CD8-positive, alpha-beta memory T cell (primary cell): ENCODE measurements around the gene TCF7L2. TPM values are rescaled to one million over a fixed set of nuclear protein-coding genes. Genes with fewer than 3 reads are reported as not detected.

Source experiments
- CTCF ChIA-PET: fragments of 350-600 bp; sonication (Branson Sonifier 250); formaldehyde crosslinking; loops from one replicate; lab custom pipeline; 2021; ENCODE audit warnings: antibody characterized with exemption; lab: Charles Lee
- POLR2A ChIA-PET: fragments of 350-600 bp; sonication (Branson Sonifier 250); formaldehyde crosslinking; loops from one replicate; lab custom pipeline; 2021; ENCODE audit warnings: antibody characterized with exemption; lab: Charles Lee
- DNase-seq, 5 donors: peaks; one replicate each; pipeline versions ENCODE4 v3.0.0 to v3.0.0-alpha.2; 2020 to 2022; ENCODE audit warnings: mixed read lengths in 1 of 5
- H3K27ac ChIP-seq: one replicate; pipeline ENCODE4 v1.7.0; 2013; ENCODE audit warnings: low read depth, mild to moderate bottlenecking, low read length, moderate library complexity
- H3K27me3 ChIP-seq: 2 replicates; pipeline ENCODE4 v1.7.0; 2013; ENCODE audit warnings: low read length, mild to moderate bottlenecking; ENCODE audit not compliant: insufficient read depth, poor library complexity, severe bottlenecking
- H3K36me3 ChIP-seq: 2 replicates; pipeline ENCODE4 v1.7.0; 2013; ENCODE audit warnings: mild to moderate bottlenecking, low read length, moderate library complexity; ENCODE audit not compliant: insufficient read depth
- H3K4me1 ChIP-seq: 2 replicates; pipeline ENCODE4 v1.7.0; 2013; ENCODE audit warnings: mild to moderate bottlenecking, low read length, moderate library complexity; ENCODE audit not compliant: insufficient read depth
- H3K4me3 ChIP-seq: 2 replicates; pipeline ENCODE4 v1.7.0; 2013; ENCODE audit warnings: mild to moderate bottlenecking, low read length
- H3K9me3 ChIP-seq: 2 replicates; pipeline ENCODE4 v1.7.0; 2013; ENCODE audit warnings: mild to moderate bottlenecking, low read length
- H3K27ac Mint-ChIP-seq, 8 donors: one replicate each; pipeline ENCODE4 v1.8.0; 2020 to 2021; ENCODE audit warnings: mixed read lengths in 8 of 8, mild to moderate bottlenecking in 6 of 8, inconsistent platforms in 3 of 8, moderate library complexity in 3 of 8
- H3K27me3 Mint-ChIP-seq, 2 donors: one replicate each; pipeline ENCODE4 v1.8.0; 2020 to 2021; ENCODE audit warnings: mixed read lengths in 2 of 2, mild to moderate bottlenecking in 1 of 2, moderate library complexity in 1 of 2
- H3K36me3 Mint-ChIP-seq, 3 donors: one replicate each; pipeline ENCODE4 v1.8.0; 2020 to 2021; ENCODE audit warnings: mixed read lengths in 3 of 3, inconsistent platforms in 1 of 3, mild to moderate bottlenecking in 1 of 3
- H3K4me1 Mint-ChIP-seq, 3 donors: one replicate each; pipeline ENCODE4 v1.8.0; 2020 to 2021; ENCODE audit warnings: mixed read lengths in 3 of 3, inconsistent platforms in 1 of 3, mild to moderate bottlenecking in 1 of 3
- H3K4me3 Mint-ChIP-seq, 7 donors: one replicate each; pipeline ENCODE4 v1.8.0; 2020 to 2021; ENCODE audit warnings: mixed read lengths in 7 of 7, mild to moderate bottlenecking in 6 of 7, moderate library complexity in 4 of 7, inconsistent platforms in 2 of 7
- H3K9me3 Mint-ChIP-seq, 5 donors: one replicate each; pipeline ENCODE4 v1.8.0; 2020 to 2022; ENCODE audit warnings: mixed read lengths in 5 of 5, mild to moderate bottlenecking in 3 of 5, moderate library complexity in 2 of 5, inconsistent platforms in 1 of 5
- polyA plus RNA-seq: library from polyadenylated mRNA; unstranded; fragments of 300-500 nt; fragmentation: Illumina TruSeq; gene quantifications from one replicate; pipeline ENCODE4 v1.2.3, GENCODE V29; 2021
- total RNA-seq, 2 experiments: library from RNA; stranded (reverse); gene quantifications; one replicate each; pipeline ENCODE4 v1.2.3, GENCODE V29; 2021

Gene TCF7L2
- total and polyA plus RNA-seq, 3 experiments from 2014 or later: 0.81 to 1.8 (median 0.89) TPM

GRCh38 chr10:113180401-113181154 is 230.5 kb downstream of the TCF7L2 start:
- H3K4me1 ChIP-seq: no peaks in the 10 kb centered on the region
- CTCF ChIA-PET: no interaction called here
- Mint-ChIP-seq H3K4me3 (no peak overlapping the region), H3K27me3 (no peaks in the 10 kb centered on the region), H3K9me3 (no peaks in the 10 kb centered on the region), H3K4me1 (no peaks in the 10 kb centered on the region), H3K36me3 (no peaks in the 10 kb centered on the region), H3K27ac (no peak overlapping the region)
- H3K36me3 ChIP-seq: no peaks in the 10 kb centered on the region
- H3K4me3 ChIP-seq: no peak overlapping the region
- H3K9me3 ChIP-seq: no peaks in the 10 kb centered on the region
- POLR2A ChIA-PET: interaction anchor here (0.7 kb wide), 1 partner anchor 230 kb away, joined by 3 read pairs; no protein-coding TSS in a partner anchor
- no peaks in the 10 kb centered on the region for H3K27me3 ChIP-seq
- DNase-seq: no peak
- H3K27ac ChIP-seq: no peak overlapping the region

DNA sequence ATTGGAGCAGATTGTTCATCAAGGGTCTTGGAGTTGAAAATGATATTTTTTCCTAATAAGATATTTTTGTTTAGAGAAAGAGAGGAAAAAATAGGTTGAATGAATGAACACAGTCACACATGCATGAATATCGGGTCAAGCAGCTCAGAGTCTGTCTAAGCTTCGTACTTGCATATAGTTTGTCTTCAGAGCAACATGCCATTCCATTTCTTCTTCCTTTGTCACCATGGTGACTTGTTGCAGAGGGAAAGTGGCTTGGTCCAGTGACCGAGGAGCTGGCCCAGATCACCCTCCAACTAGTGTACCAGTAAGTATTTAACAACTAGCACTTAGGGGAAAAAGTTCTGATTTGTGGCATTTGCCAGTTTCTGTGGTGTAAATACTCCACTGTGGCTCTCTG is 232.1 kb downstream of the TCF7L2 start:
- Mint-ChIP-seq H3K27me3 (no peaks in the 10 kb centered on the region), H3K4me1 (no peaks in the 10 kb centered on the region), H3K36me3 (no peaks in the 10 kb centered on the region), H3K4me3 (no peak overlapping the region), H3K27ac (no peak overlapping the region), H3K9me3 (no peaks in the 10 kb centered on the region)
- no peak overlapping the region for H3K4me3 ChIP-seq
- no peaks in the 10 kb centered on the region for H3K4me1 ChIP-seq
- CTCF ChIA-PET: no interaction called here
- H3K36me3 ChIP-seq: no peaks in the 10 kb centered on the region
- no peaks in the 10 kb centered on the region for H3K27me3 ChIP-seq
- H3K9me3 ChIP-seq: no peaks in the 10 kb centered on the region
- POLR2A ChIA-PET: no interaction called here
- H3K27ac ChIP-seq: no peak overlapping the region
- DNase-seq: no peak

- H3K4me3 Mint-ChIP-seq: no peak overlapping the region
- Histone ChIP-seq H3K27ac (no peak overlapping the region), H3K27me3 (no peaks in the 10 kb centered on the region), H3K4me1 (no peaks in the 10 kb centered on the region), H3K36me3 (no peaks in the 10 kb centered on the region), H3K9me3 (no peaks in the 10 kb centered on the region), H3K4me3 (no peak overlapping the region)
- POLR2A ChIA-PET: interaction anchor here (0.5 kb wide), 1 partner anchor 546 kb away, joined by 3 read pairs; no protein-coding TSS in a partner anchor
- no peaks in the 10 kb centered on the region for H3K36me3 Mint-ChIP-seq
- no peak for DNase-seq
- no peaks in the 10 kb centered on the region for H3K27me3 Mint-ChIP-seq
- peaks cover 0 to 2% (median 0%) of the 10 kb centered on the region in 5 donors for H3K9me3 Mint-ChIP-seq
- no peaks in the 10 kb centered on the region for H3K4me1 Mint-ChIP-seq
- CTCF ChIA-PET: no interaction called here
- H3K27ac Mint-ChIP-seq: no peak overlapping the region
Observed at GRCh38 chr10:113183573-113183972, 233.5 kb downstream of the TCF7L2 start.

- peaks cover 0 to 6% (median 0%) of the 10 kb centered on the region in 5 donors for H3K9me3 Mint-ChIP-seq
- no peaks in the 10 kb centered on the region for H3K9me3 ChIP-seq
- no peaks in the 10 kb centered on the region for H3K36me3 ChIP-seq
- H3K4me3 ChIP-seq: no peak overlapping the region
- no peaks in the 10 kb centered on the region for H3K4me1 ChIP-seq
- H3K4me3 Mint-ChIP-seq: no peak overlapping the region
- no peaks in the 10 kb centered on the region for H3K27me3 ChIP-seq
- ChIA-PET CTCF (no interaction called here), POLR2A (no interaction called here)
- H3K27ac Mint-ChIP-seq: no peak overlapping the region
- H3K4me1 Mint-ChIP-seq: no peaks in the 10 kb centered on the region
- no peaks in the 10 kb centered on the region for H3K36me3 Mint-ChIP-seq
- peaks cover 0 to 3% of the 10 kb centered on the region in 2 donors for H3K27me3 Mint-ChIP-seq
- no peak overlapping the region for H3K27ac ChIP-seq
- DNase-seq: no peak
Observed at GRCh38 chr10:113187063-113187777, 237.2 kb downstream of the TCF7L2 start.

DNA sequence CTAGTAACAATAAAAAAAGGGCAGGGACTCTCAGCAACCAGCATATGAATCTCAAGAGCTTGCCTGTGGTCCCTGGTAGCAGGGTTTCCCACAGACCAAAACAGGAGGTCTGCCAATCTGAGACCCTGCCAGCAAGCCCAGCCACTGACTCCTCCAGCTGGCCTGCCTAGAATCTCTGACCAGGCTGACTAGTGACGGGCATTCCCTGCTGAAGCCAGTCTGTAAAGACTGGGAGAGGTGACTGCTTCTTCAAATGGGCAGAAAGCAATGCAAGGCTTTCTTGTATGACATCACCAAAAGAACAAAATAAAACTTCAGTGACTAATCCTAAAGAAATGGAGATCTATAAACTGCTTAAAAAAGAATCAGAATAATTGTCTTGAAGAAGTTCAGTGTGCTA is 249.4 kb downstream of the TCF7L2 start:
- H3K4me3 Mint-ChIP-seq: no peak overlapping the region
- DNase-seq: no peak
- Histone ChIP-seq H3K4me3 (no peak overlapping the region), H3K4me1 (no peaks in the 10 kb centered on the region), H3K36me3 (no peaks in the 10 kb centered on the region), H3K9me3 (no peaks in the 10 kb centered on the region), H3K27me3 (peaks cover 3% of the 10 kb centered on the region), H3K27ac (no peak overlapping the region)
- POLR2A ChIA-PET: no interaction called here
- H3K36me3 Mint-ChIP-seq: peaks cover 0 to 18% (median 0%) of the 10 kb centered on the region in 3 donors
- CTCF ChIA-PET: no interaction called here
- no peak overlapping the region for H3K27ac Mint-ChIP-seq
- no peaks in the 10 kb centered on the region for H3K4me1 Mint-ChIP-seq
- H3K27me3 Mint-ChIP-seq: peaks cover 13% of the 10 kb centered on the region in 2 donors
- H3K9me3 Mint-ChIP-seq: peaks cover 10 to 27% (median 17%) of the 10 kb centered on the region in 5 donors

GRCh38 chr10:113202011-113202410 is 252.0 kb downstream of the TCF7L2 start:
- H3K27me3 Mint-ChIP-seq: peaks cover 12 to 13% of the 10 kb centered on the region in 2 donors

GRCh38 chr10:113207924-113208323 is 257.9 kb downstream of the TCF7L2 start:
- Mint-ChIP-seq H3K27ac (no peak overlapping the region), H3K9me3 (peaks cover 37 to 63% (median 52%) of the 10 kb centered on the region in 5 donors), H3K4me1 (no peaks in the 10 kb centered on the region), H3K4me3 (no peak overlapping the region), H3K27me3 (peaks cover 0 to 4% of the 10 kb centered on the region in 2 donors), H3K36me3 (no peaks in the 10 kb centered on the region)
- H3K27me3 ChIP-seq: no peaks in the 10 kb centered on the region
- DNase-seq: no peak
- ChIA-PET CTCF (no interaction called here), POLR2A (no interaction called here)
- no peak overlapping the region for H3K4me3 ChIP-seq
- no peaks in the 10 kb centered on the region for H3K4me1 ChIP-seq
- H3K27ac ChIP-seq: no peak overlapping the region
- H3K9me3 ChIP-seq: peaks cover 6% of the 10 kb centered on the region
- no peaks in the 10 kb centered on the region for H3K36me3 ChIP-seq

More at GRCh38 chr10:113202011-113202410, 252.0 kb downstream of the TCF7L2 start:
- peak overlapping the region in 1 of 8 donors; percentile 72 for H3K27ac Mint-ChIP-seq
- CTCF ChIA-PET: no interaction called here
- no peak overlapping the region for H3K4me3 Mint-ChIP-seq
- no peak overlapping the region for H3K4me3 ChIP-seq
- no peaks in the 10 kb centered on the region for H3K36me3 ChIP-seq
- H3K27me3 ChIP-seq: peaks cover 3% of the 10 kb centered on the region
- peaks cover 0 to 18% (median 0%) of the 10 kb centered on the region in 3 donors for H3K36me3 Mint-ChIP-seq
- no peak overlapping the region for H3K27ac ChIP-seq
- H3K9me3 ChIP-seq: peaks cover under 1% of the 10 kb centered on the region
- H3K4me1 Mint-ChIP-seq: no peaks in the 10 kb centered on the region
- H3K4me1 ChIP-seq: no peaks in the 10 kb centered on the region
- no peak for DNase-seq
- POLR2A ChIA-PET: no interaction called here
- peaks cover 32 to 50% (median 36%) of the 10 kb centered on the region in 5 donors for H3K9me3 Mint-ChIP-seq

- peaks cover 0 to 4% of the 10 kb centered on the region in 2 donors for H3K27me3 Mint-ChIP-seq
- H3K9me3 Mint-ChIP-seq: peaks cover 9 to 22% (median 17%) of the 10 kb centered on the region in 5 donors
- Histone ChIP-seq H3K4me1 (no peaks in the 10 kb centered on the region), H3K9me3 (no peaks in the 10 kb centered on the region), H3K36me3 (no peaks in the 10 kb centered on the region), H3K27ac (no peak overlapping the region), H3K4me3 (no peak overlapping the region), H3K27me3 (no peaks in the 10 kb centered on the region)
- no peaks in the 10 kb centered on the region for H3K36me3 Mint-ChIP-seq
- H3K27ac Mint-ChIP-seq: no peak overlapping the region
- H3K4me1 Mint-ChIP-seq: no peaks in the 10 kb centered on the region
- ChIA-PET POLR2A (no interaction called here), CTCF (no interaction called here)
- no peak overlapping the region for H3K4me3 Mint-ChIP-seq
- no peak for DNase-seq
Observed at GRCh38 chr10:113213035-113213434, 263.0 kb downstream of the TCF7L2 start.
